Measurements from ENCODE around the gene TMC4. TPM values are rescaled to one million over a fixed set of nuclear protein-coding genes. Genes with fewer than 3 reads are reported as not detected.
A peak's percentile ranks its signal among the peaks of the same experiment; 100 is the strongest.

Gene TMC4
- total RNA-seq, 1 donor from 2014 or later = 23.2 TPM

- Histone ChIP-seq H3K27me3 (ENCODE audit: control insufficient read depth, insufficient read depth, low read length) (no peaks in the 10 kb centered on the region), H3K4me3 (ENCODE audit: low read depth, low read length) (peak overlapping the region; percentile 45), H3K36me3 (ENCODE audit: control insufficient read depth, insufficient read depth, low read length) (peaks cover 13% of the 10 kb centered on the region)
- DNase-seq (ENCODE audit: low read depth) (peak; percentile 15), FAIRE-seq (no peak)
- no peak for TF ChIP-seq CTCF (IDR thresholded peaks at IDR 0.05; ENCODE audit: insufficient read depth, low read length, severe bottlenecking)
Observed at GRCh38 chr19:54114340-54115108, 58.4 kb downstream of the TMC4 start.

Other genes starting within 250 kb of the TMC4 start
- gene CACNG8, start 210.2 kb downstream of the TMC4 start, total RNA-seq = not detected in 2 replicates
- 0.26 TPM in 1 of 2 replicates, not detected in the other for gene CACNG6, start 181.5 kb downstream of the TMC4 start, total RNA-seq
- gene VSTM1, start 109.3 kb downstream of the TMC4 start, total RNA-seq = not detected in 2 replicates
- not detected in 2 replicates for gene TARM1, start 91.8 kb downstream of the TMC4 start, total RNA-seq
- gene OSCAR, start 72.4 kb downstream of the TMC4 start, total RNA-seq = 0.64 and 0.79 TPM in 2 replicates
- gene NDUFA3, start 70.3 kb downstream of the TMC4 start, total RNA-seq = 6.1 and 16.0 TPM in 2 replicates
- 6.1 and 11.3 TPM in 2 replicates for gene TFPT, start 57.5 kb downstream of the TMC4 start, total RNA-seq
- gene PRPF31, start 57.4 kb downstream of the TMC4 start, total RNA-seq = 37.8 and 47.1 TPM in 2 replicates
- 6.1 and 11.4 TPM in 2 replicates for gene CNOT3, start 35.4 kb downstream of the TMC4 start, total RNA-seq
- gene LENG1, start 13.4 kb downstream of the TMC4 start, total RNA-seq = 9.7 and 13.4 TPM in 2 replicates
- gene MBOAT7, start 16.4 kb upstream of the TMC4 start, total RNA-seq = 6.8 and 10.6 TPM in 2 replicates
- 47.9 and 50.2 TPM in 2 replicates for gene TSEN34, start 18.1 kb upstream of the TMC4 start, total RNA-seq
- 2,761 and 3,132 TPM in 2 replicates for gene RPS9, start 27.7 kb upstream of the TMC4 start, total RNA-seq
- gene LILRB3, start 49.8 kb upstream of the TMC4 start, total RNA-seq = not detected in 2 replicates
- not detected in 2 replicates for gene LILRA6, start 69.6 kb upstream of the TMC4 start, total RNA-seq
- not detected in 2 replicates for gene LILRB5, start 84.1 kb upstream of the TMC4 start, total RNA-seq
- gene LILRB2, start 108.0 kb upstream of the TMC4 start, total RNA-seq = not detected in 2 replicates
- gene LILRA5, start 140.0 kb upstream of the TMC4 start, total RNA-seq = not detected in 2 replicates
- not detected in 2 replicates for gene LILRA4, start 166.0 kb upstream of the TMC4 start, total RNA-seq
- not detected in 2 replicates for gene LAIR1, start 191.8 kb upstream of the TMC4 start, total RNA-seq
- gene TTYH1, start 242.3 kb upstream of the TMC4 start, total RNA-seq = 0.26 TPM in 1 of 2 replicates, not detected in the other

Data from bronchial epithelial cell (primary cell).